OCI-LY1 (cell line): ENCODE data around the gene RALGDS.

ENCODE experiments used
- H2AFZ ChIP-seq: fragments of 200-600 bp; sonication (generic), shearing (Covaris generic); 2 replicates; pipeline ENCODE4 v1.6.0; 2014; ENCODE audit warnings: antibody characterized with exemption, mild to moderate bottlenecking, low read length
- H3F3A ChIP-seq: fragments of 200-600 bp; sonication (generic), shearing (Covaris generic); 2 replicates; pipeline ENCODE4 v1.6.0; 2014; ENCODE audit warnings: mild to moderate bottlenecking, antibody characterized with exemption, low read length, moderate library complexity; ENCODE audit not compliant: insufficient read depth
- H3K27ac ChIP-seq: fragments of 200-600 bp; sonication (generic); 2 replicates; pipeline ENCODE4 v1.5.1; 2014; ENCODE audit warnings: low read length, mixed run types, mild to moderate bottlenecking, low read depth; ENCODE audit not compliant: poor library complexity, severe bottlenecking
- H3K27me3 ChIP-seq: fragments of 200-600 bp; sonication (generic); 2 replicates; pipeline ENCODE4 v1.6.0; 2014; ENCODE audit warnings: antibody characterized with exemption, mild to moderate bottlenecking, low read length, moderate library complexity; ENCODE audit not compliant: insufficient read depth
- H3K36me3 ChIP-seq: fragments of 200-600 bp; sonication (generic); 2 replicates; pipeline ENCODE4 v1.6.1; 2014; ENCODE audit warnings: mild to moderate bottlenecking, antibody characterized with exemption, low read length, moderate library complexity, mixed read lengths; ENCODE audit not compliant: insufficient read depth
- H3K4me1 ChIP-seq: fragments of 200-600 bp; sonication (generic); 2 replicates; pipeline ENCODE4 v1.5.1; 2014; ENCODE audit warnings: mild to moderate bottlenecking, low read length, moderate library complexity; ENCODE audit not compliant: insufficient read depth, severe bottlenecking
- H3K4me2 ChIP-seq: fragments of 200-600 bp; sonication (generic), shearing (Covaris generic); 2 replicates; pipeline ENCODE4 v1.6.1; 2014; ENCODE audit warnings: low read length
- H3K4me3 ChIP-seq: fragments of 200-600 bp; sonication (generic); 2 replicates; pipeline ENCODE4 v1.5.1; 2014; ENCODE audit warnings: low read length, low read depth, mild to moderate bottlenecking, mixed read lengths; ENCODE audit not compliant: poor library complexity, severe bottlenecking
- H3K79me2 ChIP-seq: fragments of 200-600 bp; shearing (Covaris generic); 2 replicates; pipeline ENCODE4 v1.6.1; 2016; ENCODE audit warnings: mixed run types, low read length, mixed read lengths; ENCODE audit not compliant: insufficient read depth
- H3K9ac ChIP-seq: fragments of 200-600 bp; sonication (generic), shearing (Covaris generic); 2 replicates; pipeline ENCODE4 v1.6.1; 2014; ENCODE audit warnings: mild to moderate bottlenecking, low read length, mixed read lengths
- H3K9me2 ChIP-seq: fragments of 200-600 bp; sonication (generic), shearing (Covaris generic); 2 replicates; pipeline ENCODE4 v1.6.1; 2014; ENCODE audit warnings: low read depth, mild to moderate bottlenecking, low read length, mixed read lengths
- H3K9me3 ChIP-seq: fragments of 200-600 bp; shearing (Covaris generic); 2 replicates; pipeline ENCODE4 v1.6.1; 2014; ENCODE audit warnings: low read length, mixed read lengths
- H4K20me1 ChIP-seq: fragments of 200-600 bp; sonication (generic), shearing (Covaris generic); 2 replicates; pipeline ENCODE4 v1.6.0; 2016; ENCODE audit warnings: mild to moderate bottlenecking, low read length; ENCODE audit not compliant: insufficient read depth
- EZH2 ChIP-seq: fragments of 200-600 bp; sonication (generic), shearing (Covaris generic); IDR thresholded peaks from 2 replicates; pipeline ENCODE4 v1.8.0; 2017; ENCODE audit warnings: borderline replicate concordance, mixed run types, mild to moderate bottlenecking, antibody characterized with exemption, low read length, moderate library complexity, mixed read lengths
- TF ChIP-seq, protein P1 (sequence below): fragments of 200-600 bp; sonication (generic), shearing (Covaris generic); IDR thresholded peaks from 2 replicates; pipeline ENCODE4 v1.5.1; 2017; ENCODE audit warnings: mild to moderate bottlenecking, antibody characterized with exemption, low read length, moderate library complexity, mixed read lengths

The RALGDS gene

DNA sequence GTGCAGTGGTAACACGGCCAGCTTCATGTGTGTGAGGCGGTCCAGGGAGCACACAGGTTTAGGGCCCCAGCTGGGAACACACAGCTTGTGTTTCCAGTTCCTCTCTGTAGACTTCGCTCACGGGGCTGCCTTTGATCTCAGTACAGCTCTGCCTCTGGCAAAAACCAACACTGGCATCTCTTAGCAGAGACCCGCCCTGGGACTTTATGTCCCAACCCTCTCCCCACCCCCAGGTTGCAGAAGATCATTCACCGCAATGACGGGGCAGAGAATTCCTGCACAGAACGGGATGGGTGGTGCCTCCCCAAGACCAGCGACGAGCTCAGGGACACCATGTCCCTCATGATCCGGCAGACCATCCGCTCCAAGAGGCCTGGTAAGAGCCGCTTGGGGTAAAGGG lies 64.5 kb downstream of the RALGDS start:
- Histone ChIP-seq H3K9ac (no peak overlapping the region), H3K9me3 (no peaks in the 10 kb centered on the region), H3K27ac (no peak overlapping the region), H3K27me3 (no peaks in the 10 kb centered on the region), H3F3A (no peaks in the 10 kb centered on the region), H2AFZ (no peak overlapping the region), H3K9me2 (no peaks in the 10 kb centered on the region), H4K20me1 (no peaks in the 10 kb centered on the region), H3K36me3 (peaks cover 67% of the 10 kb centered on the region), H3K4me3 (no peak overlapping the region), H3K4me1 (peaks cover 17% of the 10 kb centered on the region), H3K4me2 (no peak overlapping the region), H3K79me2 (no peaks in the 10 kb centered on the region)
- TF ChIP-seq EZH2 = no peak
- TF ChIP-seq, protein P1, sequence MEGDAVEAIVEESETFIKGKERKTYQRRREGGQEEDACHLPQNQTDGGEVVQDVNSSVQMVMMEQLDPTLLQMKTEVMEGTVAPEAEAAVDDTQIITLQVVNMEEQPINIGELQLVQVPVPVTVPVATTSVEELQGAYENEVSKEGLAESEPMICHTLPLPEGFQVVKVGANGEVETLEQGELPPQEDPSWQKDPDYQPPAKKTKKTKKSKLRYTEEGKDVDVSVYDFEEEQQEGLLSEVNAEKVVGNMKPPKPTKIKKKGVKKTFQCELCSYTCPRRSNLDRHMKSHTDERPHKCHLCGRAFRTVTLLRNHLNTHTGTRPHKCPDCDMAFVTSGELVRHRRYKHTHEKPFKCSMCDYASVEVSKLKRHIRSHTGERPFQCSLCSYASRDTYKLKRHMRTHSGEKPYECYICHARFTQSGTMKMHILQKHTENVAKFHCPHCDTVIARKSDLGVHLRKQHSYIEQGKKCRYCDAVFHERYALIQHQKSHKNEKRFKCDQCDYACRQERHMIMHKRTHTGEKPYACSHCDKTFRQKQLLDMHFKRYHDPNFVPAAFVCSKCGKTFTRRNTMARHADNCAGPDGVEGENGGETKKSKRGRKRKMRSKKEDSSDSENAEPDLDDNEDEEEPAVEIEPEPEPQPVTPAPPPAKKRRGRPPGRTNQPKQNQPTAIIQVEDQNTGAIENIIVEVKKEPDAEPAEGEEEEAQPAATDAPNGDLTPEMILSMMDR = no peak

DNA sequence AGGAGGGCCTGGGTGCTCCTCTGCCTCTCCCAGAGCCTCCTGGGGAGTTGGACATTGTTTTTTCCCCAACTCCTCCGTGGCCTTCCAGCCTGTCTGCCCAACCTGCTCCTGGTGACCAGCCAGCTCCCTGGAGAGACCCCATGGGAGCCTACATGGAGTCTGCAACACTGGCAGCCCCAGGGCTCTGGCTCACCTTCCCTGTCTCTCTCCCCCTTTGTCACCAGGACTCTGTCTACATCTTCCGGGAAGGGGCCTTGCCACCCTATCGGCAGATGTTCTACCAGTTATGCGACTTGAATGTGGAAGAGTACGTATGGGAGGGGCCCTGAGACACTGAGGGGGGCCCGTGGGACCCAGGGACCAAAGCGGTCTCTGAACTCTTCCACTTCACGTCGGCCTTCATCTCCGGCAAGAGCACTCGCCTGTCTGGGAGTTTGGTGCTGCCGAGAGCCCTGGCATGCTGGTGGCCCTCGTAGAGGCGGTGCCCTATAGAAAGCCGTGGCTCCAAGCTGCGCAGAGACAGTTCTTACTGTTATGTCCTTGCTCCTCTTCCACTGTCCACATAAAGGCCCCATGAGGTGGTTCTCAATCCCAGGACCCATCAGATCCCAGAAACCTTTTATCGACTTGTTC lies 65.1 kb downstream of the RALGDS start:
- no peak overlapping the region for H3K27ac ChIP-seq
- H3K36me3 ChIP-seq = peaks cover 73% of the 10 kb centered on the region
- H3K9me3 ChIP-seq = no peaks in the 10 kb centered on the region
- no peak overlapping the region for H3K4me2 ChIP-seq
- H3K27me3 ChIP-seq = no peaks in the 10 kb centered on the region
- H3F3A ChIP-seq = no peaks in the 10 kb centered on the region
- no peak overlapping the region for H3K9ac ChIP-seq
- peaks cover 17% of the 10 kb centered on the region for H3K4me1 ChIP-seq
- no peaks in the 10 kb centered on the region for H4K20me1 ChIP-seq
- H3K4me3 ChIP-seq = no peak overlapping the region
- H2AFZ ChIP-seq = no peak overlapping the region
- H3K9me2 ChIP-seq = no peaks in the 10 kb centered on the region
- H3K79me2 ChIP-seq = no peaks in the 10 kb centered on the region
- no peak for TF ChIP-seq EZH2
- TF ChIP-seq, protein P1 = no peak

DNA sequence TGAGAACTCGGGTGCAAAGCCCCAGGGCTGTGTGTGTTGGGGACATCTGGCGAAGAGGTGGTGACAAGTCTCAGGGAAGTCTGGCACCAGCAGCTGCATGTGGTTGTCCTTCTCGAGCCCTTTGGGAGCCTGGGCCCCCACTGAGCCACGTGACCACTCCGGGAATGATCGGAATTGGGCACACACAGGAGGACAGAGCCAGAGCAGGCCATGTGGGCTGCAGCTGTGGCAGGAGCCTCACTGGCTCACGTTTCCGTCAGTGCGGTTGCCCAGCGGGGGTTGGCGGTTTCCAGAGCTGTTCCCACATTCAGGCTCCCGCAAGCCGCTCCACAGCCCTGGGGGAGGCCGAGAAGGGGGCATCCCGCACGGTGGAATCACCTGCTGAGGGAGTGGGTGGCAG lies 66.1 kb downstream of the RALGDS start:
- no peaks in the 10 kb centered on the region for H3K27me3 ChIP-seq
- no peak overlapping the region for H3K27ac ChIP-seq
- H3K4me3 ChIP-seq = no peak overlapping the region
- peaks cover 15% of the 10 kb centered on the region for H3K4me1 ChIP-seq
- H3F3A ChIP-seq = no peaks in the 10 kb centered on the region
- no peak overlapping the region for H3K9ac ChIP-seq
- no peaks in the 10 kb centered on the region for H3K9me3 ChIP-seq
- H3K9me2 ChIP-seq = no peaks in the 10 kb centered on the region
- no peaks in the 10 kb centered on the region for H3K79me2 ChIP-seq
- H3K4me2 ChIP-seq = no peak overlapping the region
- peaks cover 82% of the 10 kb centered on the region for H3K36me3 ChIP-seq
- H2AFZ ChIP-seq = no peak overlapping the region
- TF ChIP-seq, protein P1 = no peak
- TF ChIP-seq EZH2 = no peak
- H4K20me1 ChIP-seq = no peaks in the 10 kb centered on the region
